Activated T-cell treated with anti-CD3 and anti-CD28 coated beads for 1 hour (primary cell): ENCODE data around the gene CABLES1.
"Not testable (repeated sequence)": the region's sequence is repeated elsewhere in the genome, so short reads cannot be mapped to it uniquely, and the experiment has no call there.

Experiments used
- DNase-seq: peaks from one replicate; pipeline ENCODE4 v3.0.0-alpha.2; 2020; ENCODE audit warnings: low read depth

Gene CABLES1

DNA sequence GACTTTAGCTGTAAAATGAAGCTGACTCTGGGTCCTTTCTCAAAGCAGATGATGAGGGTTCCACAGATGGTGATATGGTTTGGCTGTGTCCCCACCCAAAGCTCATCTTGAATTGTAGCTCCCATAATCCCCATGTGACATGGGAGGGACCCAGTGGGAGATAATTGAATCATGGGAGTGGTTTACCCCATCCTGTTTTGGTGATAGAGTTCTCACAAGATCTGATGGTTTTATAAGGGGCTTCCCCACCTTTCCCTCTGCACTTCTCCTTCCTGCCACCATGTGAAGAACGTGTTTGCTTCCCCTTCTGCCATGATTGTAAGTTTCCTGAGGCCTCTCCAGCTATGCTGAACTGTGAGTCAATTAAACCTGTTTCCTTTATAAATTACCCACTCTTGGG is 133.8 kb downstream of the CABLES1 start:
- DNase-seq: not testable (repeated sequence)

DNA sequence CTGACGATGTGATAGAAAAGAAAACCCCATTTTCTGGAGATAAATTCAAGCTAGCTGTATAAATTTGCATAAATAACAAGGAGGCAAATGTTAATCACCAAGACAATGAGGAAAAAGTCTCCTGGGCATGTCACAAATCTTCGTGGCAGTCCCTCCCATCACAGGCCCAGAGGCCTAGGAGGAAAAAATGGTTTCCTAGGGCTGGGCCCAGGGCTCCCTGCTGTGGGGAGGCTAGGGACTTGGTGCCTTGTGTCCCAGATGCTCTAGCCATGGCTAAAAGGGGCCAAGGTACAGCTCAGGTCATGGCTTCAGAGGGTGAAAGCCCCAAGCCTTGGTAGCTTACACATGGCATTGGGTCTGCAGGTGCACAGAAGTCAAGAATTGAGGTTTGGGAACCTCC is 134.6 kb downstream of the CABLES1 start:
- DNase-seq: no peak

DNA sequence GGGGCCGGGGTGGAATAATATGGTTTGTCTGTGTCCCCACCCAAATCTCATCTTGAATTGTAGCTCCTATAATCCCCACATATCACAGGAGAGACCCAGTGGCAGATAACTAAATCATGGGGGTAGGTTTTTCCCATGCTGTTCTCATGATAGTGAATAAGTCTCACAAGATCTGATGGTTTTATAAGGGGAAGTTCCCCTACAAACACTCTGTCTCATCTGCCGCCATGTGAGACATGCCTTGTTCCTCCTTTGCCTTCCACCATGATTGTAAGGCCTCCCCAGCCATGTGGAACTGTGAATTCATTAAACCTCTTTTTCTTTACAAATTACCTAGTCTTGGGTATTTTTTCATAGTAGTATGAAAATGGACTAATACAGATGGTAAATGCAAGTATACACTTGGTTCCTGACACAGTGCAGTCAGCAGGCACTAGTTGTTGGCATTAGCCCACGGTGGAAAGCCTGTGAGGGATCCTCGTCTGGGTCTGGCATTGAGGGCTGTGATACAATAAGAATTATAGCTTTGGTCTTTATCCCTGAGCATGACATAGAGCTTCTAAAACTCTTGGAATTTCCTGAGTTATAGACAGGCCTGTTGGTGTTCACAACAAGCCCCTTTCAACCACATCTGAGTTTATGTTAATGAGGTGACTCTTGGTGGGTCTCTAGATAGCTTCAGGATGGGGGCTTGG is 135.8 kb downstream of the CABLES1 start:
- DNase-seq: no peak

DNA sequence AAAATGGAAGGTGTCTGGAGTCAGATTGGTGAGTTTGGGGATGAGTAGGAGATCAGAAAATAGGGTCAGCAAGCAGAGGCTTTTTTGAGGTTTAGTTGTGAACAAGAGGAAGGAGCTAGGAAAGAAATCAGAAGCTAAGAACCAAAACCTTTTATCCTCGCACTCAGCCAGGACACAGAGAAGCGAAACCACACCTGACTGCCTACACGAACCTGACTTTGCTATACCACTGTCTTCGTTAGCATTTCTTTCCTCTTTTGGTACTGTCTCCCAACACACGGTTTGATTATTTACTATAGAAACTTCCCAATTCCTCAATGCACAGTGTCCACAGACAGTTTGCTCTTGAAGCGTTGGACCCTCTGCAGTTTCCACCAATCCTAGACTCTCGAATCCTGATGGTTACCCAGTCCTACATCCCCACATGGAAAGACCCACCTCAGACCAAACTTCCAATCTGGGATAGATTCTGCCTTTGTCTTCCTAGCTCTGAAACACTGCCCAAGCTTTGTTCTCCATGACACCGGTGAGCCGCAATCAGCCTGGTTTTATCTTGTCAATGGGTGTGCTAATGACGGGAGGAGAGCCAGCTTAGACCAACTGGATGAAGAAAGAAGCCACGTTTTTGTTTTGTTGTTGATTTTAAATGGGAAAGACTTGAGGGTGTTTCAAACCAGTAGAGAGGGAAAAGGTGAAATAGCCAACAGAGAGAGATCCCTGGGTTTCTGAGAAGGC is 137.4 kb downstream of the CABLES1 start:
- DNase-seq: no peak

DNA sequence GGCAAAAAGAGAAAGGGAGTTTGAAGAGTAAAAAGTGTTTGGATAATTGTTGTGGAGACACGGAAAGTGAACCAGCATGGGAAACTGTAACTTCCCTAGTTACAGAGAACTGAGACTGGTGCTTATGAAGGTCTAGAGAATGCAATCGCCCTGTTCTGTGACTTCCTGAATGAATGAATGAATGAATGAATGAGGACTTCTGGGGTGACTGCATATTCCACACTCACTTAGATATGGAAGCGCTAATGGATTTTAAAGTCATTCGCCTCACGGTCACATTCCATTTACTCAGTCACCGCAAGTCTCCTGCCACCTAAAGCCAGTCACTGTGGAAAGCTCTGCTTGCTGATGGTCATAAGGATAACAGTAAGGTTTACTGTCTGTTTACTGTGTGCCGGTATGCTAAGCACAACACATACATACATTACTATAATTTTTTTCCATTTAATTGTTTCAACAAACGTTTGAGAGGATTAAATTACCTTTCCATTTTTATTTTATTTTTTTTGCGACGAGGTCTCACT is 138.2 kb downstream of the CABLES1 start:
- DNase-seq: no peak

DNA sequence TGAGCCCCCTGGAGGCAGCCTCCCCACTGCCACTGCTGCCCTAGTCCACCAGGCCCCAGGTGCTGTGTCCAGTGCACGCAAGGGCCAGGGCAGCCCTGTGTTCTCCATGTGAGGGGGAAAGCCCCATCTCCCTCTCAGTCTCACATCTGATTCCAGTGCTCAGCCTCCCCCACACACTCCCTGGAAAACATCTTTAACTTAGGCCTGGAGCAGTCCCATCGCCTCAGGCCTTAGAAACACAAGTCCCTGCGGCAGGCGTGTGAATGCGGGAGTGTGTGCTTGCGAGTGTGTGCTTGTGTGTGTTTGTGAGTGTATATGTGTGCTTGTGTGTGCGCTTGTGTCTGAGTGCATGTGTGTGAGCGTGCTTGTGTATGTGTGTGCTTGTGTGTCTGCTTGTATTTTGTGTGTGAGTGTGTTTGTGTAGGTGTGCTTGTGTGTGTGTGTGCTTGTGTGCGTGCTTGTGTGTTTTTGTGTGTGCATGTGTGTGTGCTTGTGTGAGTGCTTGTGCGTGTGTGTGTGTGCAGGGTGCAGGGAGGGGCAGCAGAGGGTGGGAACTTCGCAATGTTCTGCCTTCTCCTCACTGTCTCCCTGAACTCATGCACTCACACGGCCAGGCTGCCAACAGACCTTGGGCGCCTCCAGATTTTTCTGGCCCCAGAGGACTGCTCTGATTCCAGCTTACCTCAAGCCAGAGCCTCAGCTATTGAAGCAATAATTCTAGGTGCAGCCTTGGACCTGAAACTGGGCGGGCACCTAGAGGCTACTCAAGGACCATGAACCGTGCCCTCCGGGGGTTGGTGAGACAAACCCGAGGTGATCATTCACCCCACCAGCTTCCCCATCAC is 139.6 kb downstream of the CABLES1 start:
- DNase-seq: no peak

DNA sequence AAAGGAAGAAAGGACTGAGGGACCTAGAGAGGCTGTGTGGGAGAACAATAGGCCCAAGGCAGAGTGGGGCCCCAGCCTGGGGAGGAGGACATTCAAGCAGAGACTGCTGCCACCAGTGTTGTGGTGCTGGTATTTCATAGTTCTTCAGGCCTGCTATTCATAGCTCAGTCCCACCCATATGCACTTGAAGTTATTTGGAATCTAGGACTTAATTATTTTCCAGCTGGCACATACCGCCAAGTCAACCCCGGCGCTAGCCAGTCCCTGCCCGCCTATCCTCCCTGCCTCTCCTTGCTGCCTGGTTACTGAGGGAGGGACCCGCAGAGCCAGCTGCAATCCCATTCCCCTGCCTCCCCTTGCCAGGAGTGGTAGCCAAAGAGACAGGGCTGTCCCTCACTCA is 141.2 kb downstream of the CABLES1 start:
- no peak for DNase-seq

DNA sequence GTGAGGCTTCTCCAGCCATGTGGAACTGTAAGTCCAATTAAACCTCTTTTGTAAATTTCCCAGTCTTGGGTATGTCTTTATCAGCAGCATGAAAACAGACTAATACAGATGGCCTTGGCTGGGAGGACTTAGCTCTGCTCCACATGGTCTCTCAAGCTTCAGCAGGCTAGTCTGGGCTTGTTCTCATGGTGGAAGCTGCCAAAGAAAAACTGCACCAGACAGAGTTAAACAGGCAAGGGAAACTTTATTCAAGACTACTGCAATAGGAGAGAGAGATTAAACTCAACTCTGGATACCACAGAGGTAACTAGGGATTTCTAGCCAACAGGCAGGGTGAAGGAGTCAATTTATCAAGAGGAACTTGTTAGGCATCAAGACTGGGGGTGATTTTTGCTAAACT is 142.1 kb downstream of the CABLES1 start:
- DNase-seq: no peak

DNA sequence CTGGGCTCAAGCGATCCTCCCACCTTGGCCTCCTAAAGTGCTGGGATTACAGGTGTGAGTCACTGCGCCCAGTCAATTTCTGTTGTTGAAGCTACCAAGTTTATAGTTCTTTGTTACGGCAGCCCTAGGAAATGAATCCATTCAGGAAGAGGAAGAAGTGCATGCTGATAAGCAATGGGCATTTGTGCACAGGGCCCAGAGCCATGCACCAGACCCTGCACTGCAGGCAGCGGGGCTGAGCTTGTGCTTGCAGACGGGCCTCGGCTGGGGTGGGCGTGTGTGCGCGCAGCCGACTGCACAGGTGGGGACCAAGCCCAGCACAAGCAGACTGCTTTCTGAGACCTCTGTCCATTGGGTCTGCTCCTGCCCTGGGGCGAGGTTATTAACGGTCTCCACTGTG is 144.6 kb downstream of the CABLES1 start:
- no peak for DNase-seq

DNA sequence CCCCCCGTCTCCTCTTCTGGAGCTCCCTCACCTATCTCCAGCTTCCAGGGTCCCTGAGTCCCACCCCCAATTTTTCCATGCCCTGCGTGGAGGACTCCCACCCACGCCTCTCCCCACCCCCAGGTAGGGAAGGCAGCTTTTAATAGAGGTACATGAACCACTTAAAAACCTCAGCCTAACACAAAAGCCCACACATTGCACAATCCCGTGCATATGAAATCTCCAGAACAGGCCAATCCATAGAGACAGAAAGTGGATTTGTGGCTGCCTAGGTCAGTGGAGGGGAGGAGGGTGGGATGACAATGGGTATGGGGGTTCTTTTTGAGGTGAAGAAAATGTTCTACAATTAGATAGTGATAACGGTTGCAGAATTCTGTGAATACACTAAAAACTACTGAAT is 145.6 kb downstream of the CABLES1 start:
- no peak for DNase-seq

DNA sequence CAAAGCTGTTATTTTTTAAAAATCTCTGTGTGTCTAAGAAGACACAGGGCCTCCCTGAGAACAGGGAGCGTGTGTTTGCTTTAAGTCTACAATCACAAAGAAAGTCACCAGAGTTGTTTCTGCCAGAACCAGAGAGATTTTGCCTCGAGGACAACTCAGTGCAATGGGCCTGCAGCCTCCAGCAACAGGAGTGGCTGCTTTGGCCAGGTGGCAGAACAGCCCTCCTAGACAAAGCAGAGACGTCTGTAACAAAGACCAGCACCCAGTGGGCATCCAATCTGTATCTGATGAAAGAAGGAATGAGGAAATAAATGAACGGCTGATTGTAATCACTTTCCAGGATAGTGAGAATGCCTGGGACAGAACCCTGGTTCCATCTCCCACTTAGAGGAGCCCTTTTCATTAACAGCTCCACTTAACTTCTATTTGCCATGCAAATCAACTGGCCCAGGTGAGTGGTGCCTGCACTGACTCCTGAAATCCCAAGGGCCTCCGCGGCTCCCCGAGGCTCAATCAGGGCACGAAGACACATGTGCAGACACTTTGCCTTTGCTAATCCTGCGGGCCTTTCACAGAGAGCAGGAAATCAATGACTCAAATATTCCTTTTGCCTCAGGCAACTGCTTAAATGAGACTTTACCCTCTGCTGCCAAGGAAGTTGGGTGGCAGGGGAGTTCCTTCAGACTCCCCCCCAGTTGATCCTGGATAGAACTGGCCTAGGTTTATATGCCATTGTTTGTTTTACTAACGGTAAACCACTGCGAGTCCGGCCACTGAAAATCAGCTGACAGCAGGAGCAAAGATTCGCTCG is 146.5 kb downstream of the CABLES1 start:
- no peak for DNase-seq

DNA sequence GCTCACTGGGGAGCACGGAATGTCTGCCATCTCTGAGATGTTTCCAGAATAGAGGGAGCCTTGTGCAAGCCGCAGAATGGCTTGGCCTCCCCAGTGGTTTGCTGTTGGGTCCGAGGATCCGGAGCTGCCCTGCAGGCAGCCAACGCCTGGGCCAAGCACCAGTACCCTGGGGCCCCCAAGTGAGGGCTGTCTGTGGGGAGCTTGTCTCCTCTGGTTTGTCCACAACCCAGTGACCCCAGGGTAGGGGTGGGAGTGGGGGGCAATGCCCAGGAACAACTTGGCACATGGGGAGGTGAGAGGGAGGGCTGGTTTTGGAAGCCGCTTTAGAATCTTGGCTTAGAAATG is 147.1 kb downstream of the CABLES1 start:
- no peak for DNase-seq

DNA sequence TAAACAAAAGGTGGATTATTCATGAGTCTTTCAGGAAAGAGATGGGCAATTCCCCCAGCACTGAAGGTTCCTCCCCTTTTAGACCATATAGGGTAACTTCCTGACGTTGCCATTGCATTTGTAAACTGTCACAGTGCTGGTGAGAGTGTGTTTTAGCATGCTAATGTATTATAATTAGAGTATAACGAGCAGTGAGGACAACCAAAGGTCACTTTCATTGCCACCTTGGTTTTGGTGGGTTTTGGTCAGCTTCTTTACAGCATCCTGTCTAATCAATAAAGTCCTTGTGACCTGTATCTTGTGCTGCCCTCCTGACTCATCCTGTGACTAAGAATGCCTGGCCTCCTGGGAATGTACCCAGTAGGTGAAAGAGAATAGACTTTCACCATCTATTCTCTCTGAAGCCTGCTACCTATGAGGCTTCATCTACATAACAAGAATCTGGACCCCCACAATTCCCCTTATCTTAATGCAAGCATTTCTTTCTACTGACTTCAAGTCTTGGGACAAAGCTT is 148.7 kb downstream of the CABLES1 start:
- no peak for DNase-seq

DNA sequence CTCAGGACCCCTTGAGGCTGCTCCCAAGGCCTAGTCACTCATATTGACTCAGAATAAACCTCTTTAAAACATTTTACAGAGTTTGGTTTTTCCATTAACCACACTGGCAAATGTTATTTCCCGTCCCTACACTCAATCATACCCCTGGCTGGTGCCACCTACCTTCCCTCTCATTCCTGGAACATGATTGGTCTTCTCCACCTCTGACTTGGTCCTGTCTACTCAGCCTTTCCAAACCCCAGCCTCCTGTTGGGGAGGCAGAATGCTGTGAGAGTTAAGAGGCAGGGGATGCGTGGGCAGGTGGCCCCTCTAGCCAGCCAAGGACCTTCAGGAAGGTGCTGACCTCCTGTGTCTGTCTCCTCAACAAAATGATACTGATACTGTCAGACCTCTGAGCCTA is 149.3 kb downstream of the CABLES1 start:
- no peak for DNase-seq

DNA sequence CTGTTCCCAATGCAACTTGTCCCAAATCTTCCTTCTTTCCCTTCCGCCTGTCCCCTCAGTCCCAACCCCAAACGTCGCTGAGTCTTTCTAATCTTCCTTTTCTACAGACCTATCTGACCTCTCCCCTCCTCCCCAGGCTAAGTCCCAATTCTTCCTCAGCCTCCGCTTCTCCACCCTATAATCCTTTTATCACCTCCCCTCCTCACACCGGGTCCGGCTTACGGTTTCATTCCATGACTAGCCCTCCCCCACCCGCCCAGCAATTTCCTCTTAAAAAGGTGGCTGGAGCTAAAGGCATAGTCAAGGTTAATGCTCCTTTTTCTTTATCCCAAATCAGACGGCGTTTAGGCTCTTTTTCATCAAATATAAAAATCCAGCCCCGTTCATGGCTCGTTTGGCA is 150.3 kb downstream of the CABLES1 start:
- not testable (repeated sequence) for DNase-seq

DNA sequence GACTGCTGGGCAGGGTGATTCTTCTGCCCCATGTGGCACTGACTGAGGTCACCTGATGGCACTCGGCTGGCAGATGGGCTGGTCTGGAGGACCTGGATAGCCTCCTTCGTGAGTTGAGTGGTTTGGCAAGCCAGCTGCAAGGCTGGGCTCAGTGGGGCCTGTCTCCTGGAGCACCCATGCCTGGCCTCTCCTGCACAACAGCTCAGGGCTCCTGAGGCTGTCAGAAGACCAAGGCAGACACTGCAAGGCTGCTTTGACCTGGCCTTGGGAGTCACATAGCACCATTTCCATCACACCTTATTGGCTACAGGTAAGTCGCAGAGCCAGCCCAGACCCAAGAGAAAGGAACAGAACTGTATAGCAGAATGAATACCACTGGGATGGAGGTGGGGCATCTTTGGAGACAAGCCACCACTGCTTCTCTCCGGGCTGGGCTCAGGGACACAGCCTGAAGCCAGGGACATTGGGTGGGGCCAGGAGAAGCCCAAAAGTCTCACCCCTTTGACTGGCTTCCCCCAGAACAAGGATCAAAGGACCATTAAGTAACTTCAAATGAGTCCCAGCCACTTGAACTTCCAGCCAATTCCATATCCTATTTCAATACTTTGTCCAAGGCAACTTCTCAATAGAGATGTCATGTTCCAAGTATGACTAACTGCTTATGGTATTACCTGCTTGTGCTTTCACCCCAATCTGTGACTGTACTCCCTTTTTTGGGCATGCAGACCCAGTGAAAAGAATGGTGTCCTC is 156.3 kb downstream of the CABLES1 start:
- no peak for DNase-seq

DNA sequence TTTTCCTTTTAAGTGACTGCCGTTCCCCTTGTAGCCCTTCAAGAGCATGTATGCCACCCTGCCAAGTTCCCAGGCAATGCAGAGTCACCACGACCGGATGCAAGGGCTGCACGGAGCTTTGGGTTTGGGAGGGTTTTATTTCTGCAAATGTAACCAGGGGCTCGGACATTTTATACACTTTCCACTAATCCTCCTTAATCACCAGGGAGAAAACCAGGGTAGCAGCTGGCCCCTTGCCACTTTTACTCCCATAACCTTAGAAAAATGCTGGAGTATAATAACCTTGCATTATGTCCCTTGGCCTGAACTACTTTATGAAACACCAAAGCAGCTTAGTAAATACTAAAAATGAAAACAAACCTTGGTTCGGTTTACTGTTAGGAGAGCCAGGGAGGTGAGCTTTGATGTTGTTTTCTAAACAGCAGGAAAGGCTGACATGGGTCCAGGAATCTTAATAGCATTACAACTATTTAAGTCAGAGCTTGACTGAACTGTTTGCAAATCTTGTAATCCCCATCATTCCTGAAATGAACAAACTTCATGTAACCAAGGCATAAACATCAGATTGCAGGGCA is 165.0 kb downstream of the CABLES1 start:
- DNase-seq: no peak

DNA sequence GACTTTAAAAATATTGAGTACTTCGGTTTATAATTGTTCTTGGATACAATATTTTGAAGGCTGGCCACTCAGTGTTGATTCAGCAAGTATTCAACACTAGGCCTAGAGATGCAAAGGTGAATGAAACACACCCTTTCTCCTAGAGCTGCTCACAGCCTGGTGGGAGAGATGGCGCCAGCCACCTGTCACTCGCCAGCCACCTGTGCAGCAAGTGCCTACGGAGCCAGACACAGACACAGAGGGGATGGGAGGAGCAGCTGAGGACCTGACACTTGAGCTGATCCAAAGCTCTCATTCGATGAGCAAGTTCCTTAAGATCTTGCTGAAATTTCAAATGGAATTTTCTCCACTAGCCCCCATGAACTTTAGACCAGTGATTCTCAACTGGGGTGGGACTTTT is 166.7 kb downstream of the CABLES1 start:
- DNase-seq: no peak

DNA sequence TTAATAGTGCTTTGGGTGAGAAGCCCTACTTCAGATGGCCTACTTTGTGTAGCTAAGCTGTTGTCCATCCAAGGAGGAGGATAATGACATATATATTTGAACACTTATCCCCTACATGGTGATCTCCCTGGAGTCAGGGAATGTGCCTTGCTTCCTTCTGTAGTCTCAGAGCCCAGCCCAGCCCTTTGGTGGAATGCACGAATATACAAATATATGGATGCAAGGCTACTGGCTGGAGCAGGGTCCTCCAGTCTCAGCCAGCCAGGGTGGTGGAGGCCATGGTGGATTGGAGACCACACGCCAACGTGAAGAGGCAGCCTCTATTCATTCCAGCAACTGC is 167.2 kb downstream of the CABLES1 start:
- no peak for DNase-seq

DNA sequence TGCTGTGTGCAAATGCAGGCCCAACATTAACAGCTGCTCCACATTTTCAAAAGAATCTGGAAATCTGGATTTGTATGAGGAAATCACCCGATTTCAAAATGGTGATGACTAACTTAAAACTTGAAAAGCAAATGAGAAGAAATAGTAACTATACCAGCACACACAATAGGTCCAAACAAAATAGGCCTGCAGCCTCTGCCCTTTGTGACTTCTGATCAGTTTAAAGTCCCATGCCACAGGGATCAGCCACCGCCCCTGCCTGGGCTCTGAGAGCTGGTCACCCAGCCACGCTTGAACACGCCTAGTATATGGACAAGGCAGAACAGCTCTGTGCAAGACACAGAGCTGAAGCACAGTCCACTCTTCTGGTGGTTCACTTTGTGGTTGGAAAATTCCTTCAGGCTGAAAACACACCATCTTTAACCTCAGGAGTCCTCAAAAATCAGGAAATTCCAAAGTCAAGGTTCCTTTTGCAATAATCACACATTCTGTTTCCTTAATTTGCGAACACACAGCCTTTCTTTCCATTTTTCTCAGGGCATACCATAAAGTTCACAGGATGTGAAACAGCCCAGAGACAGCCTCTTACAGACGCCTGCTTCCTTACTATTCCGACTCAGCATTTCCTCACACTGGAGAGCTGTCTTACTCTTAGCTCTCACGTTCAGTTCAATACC is 167.7 kb downstream of the CABLES1 start:
- DNase-seq: no peak
